ENCODE data around the gene DNAH8. TPM values are rescaled to one million over a fixed set of nuclear protein-coding genes. Genes with fewer than 3 reads are reported as not detected.

The DNAH8 gene
- total RNA-seq, 1 experiment from 2014 or later: not detected

GRCh38 chr6:38974389-38975151 lies 259.5 kb downstream of the DNAH8 start:
- H3K9me3 ChIP-seq (ENCODE audit: control insufficient read depth, insufficient read depth, low read depth, low read length): no peaks in the 10 kb centered on the region
- CTCF ChIA-PET: interaction anchor here (1.1 to 1.8 kb wide), 2 partner anchors 56 to 128 kb away, joined by 5 to 6 read pairs; no protein-coding TSS in a partner anchor
- intact Hi-C loops (cut with micrococcal nuclease; ENCODE audit: unreplicated experiment): loop anchor here (5.0 to 10.0 kb wide), 3 partner anchors 130 to 333 kb away; no protein-coding TSS in a partner anchor
- DNase-seq (ENCODE audit: low read depth, low spot score): no peak
- H3K4me3 ChIP-seq (ENCODE audit: low read depth in 2 of 2, low read length in 2 of 2): no peak overlapping the region
- no peak for TF ChIP-seq TCF7L2 (IDR thresholded peaks at IDR 0.05; ENCODE audit: low read depth, low read length)
- TF ChIP-seq CTCF (IDR thresholded peaks at IDR 0.05): no peak
- TF ChIP-seq POLR2AphosphoS5 (IDR thresholded peaks at IDR 0.05; ENCODE audit: low read depth, low read length): no peak
- TF ChIP-seq REST (IDR thresholded peaks at IDR 0.05; ENCODE audit: insufficient read depth in 1 of 2, low read depth in 2 of 2, low read length in 1 of 2): no peak
- TF ChIP-seq SIN3A (IDR thresholded peaks at IDR 0.05; ENCODE audit: borderline replicate concordance, insufficient read depth, low read depth, low read length): no peak
- H3K36me3 ChIP-seq (ENCODE audit: control insufficient read depth, insufficient read depth, low read length): no peaks in the 10 kb centered on the region
- H3K4me1 ChIP-seq (ENCODE audit: control insufficient read depth, insufficient read depth, low read length): no peaks in the 10 kb centered on the region
- in situ Hi-C loops (cut with HindIII; ENCODE audit: low pct_unique_long_range_greater_than_20kb, low sequenced_read_pairs): no loop called here
- POLR2A ChIA-PET: no interaction called here
- no peak overlapping the region for H3K27ac ChIP-seq (ENCODE audit: low read length)
- no peak for ATAC-seq
- BruUV-seq (replicated peaks): no TSS peak
- peaks cover 25% of the 10 kb centered on the region for H3K27me3 ChIP-seq (ENCODE audit: control insufficient read depth, insufficient read depth, low read length)

- TF ChIP-seq TCF7L2 (IDR thresholded peaks at IDR 0.05; ENCODE audit: low read depth, low read length): no peak
- TF ChIP-seq CTCF (IDR thresholded peaks at IDR 0.05): no peak
- no peak for TF ChIP-seq SIN3A (IDR thresholded peaks at IDR 0.05; ENCODE audit: borderline replicate concordance, insufficient read depth, low read depth, low read length)
- no peak for TF ChIP-seq POLR2AphosphoS5 (IDR thresholded peaks at IDR 0.05; ENCODE audit: low read depth, low read length)
- TF ChIP-seq REST (IDR thresholded peaks at IDR 0.05; ENCODE audit: insufficient read depth in 1 of 2, low read depth in 2 of 2, low read length in 1 of 2): no peak
- Histone ChIP-seq H3K4me1 (ENCODE audit: control insufficient read depth, insufficient read depth, low read length) (no peaks in the 10 kb centered on the region), H3K27me3 (ENCODE audit: control insufficient read depth, insufficient read depth, low read length) (peaks cover 28% of the 10 kb centered on the region), H3K27ac (ENCODE audit: low read length) (no peak overlapping the region), H3K9me3 (ENCODE audit: control insufficient read depth, insufficient read depth, low read depth, low read length) (no peaks in the 10 kb centered on the region), H3K36me3 (ENCODE audit: control insufficient read depth, insufficient read depth, low read length) (no peaks in the 10 kb centered on the region), H3K4me3 (ENCODE audit: low read depth in 2 of 2, low read length in 2 of 2) (no peak overlapping the region)
- no TSS peak for BruUV-seq (replicated peaks)
- CTCF ChIA-PET: no interaction called here
- intact Hi-C loops (cut with micrococcal nuclease; ENCODE audit: unreplicated experiment): loop anchor here (5.0 to 10.0 kb wide), 3 partner anchors 129 to 332 kb away; no protein-coding TSS in a partner anchor
- no peak for ATAC-seq
- POLR2A ChIA-PET: no interaction called here
- in situ Hi-C loops (cut with HindIII; ENCODE audit: low pct_unique_long_range_greater_than_20kb, low sequenced_read_pairs): no loop called here
- no peak for DNase-seq (ENCODE audit: low read depth, low spot score)
Measured at GRCh38 chr6:38975621-38976049, 260.5 kb downstream of the DNAH8 start.

All from Panc1 (cell line).